ENCODE results near the gene TNF.
A peak's percentile ranks its signal among the peaks of the same experiment; 100 is the strongest.
"Not testable (repeated sequence)": the region's sequence is repeated elsewhere in the genome, so short reads cannot be mapped to it uniquely, and the experiment has no call there.

Gene TNF

DNA sequence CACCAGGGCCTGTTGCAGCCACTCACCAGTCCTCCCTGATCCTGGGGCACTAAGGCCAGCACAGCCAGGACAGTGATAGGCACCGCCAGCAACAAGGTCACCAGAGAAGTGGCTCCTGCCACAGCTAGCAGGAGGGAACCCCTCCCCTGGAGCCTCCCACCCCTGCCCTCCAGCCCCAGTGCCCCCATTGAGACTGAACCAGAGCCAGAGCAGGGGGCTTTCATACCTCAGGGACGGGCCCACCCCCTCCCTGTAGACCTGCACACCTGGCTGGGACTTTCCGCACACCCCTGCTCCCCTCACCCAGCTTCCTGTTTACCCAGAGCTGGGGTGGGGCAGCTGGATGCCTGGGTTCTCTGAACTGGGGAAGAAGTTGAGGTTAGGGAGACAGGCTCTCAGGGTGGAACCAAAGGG is 6.9 kb downstream of the TNF start, which contains the start of gene LTB:
LTB (minus strand) TSS at position 195 of the 414 bp plus-strand sequence; CDS start at position 188, 7 bp downstream.
- peak within 1 kb of the TSS; percentile 86 for H3K4me3 ChIP-seq (replicated peaks; ENCODE audit: low read depth, low read length)
- TF ChIP-seq, protein P1, sequence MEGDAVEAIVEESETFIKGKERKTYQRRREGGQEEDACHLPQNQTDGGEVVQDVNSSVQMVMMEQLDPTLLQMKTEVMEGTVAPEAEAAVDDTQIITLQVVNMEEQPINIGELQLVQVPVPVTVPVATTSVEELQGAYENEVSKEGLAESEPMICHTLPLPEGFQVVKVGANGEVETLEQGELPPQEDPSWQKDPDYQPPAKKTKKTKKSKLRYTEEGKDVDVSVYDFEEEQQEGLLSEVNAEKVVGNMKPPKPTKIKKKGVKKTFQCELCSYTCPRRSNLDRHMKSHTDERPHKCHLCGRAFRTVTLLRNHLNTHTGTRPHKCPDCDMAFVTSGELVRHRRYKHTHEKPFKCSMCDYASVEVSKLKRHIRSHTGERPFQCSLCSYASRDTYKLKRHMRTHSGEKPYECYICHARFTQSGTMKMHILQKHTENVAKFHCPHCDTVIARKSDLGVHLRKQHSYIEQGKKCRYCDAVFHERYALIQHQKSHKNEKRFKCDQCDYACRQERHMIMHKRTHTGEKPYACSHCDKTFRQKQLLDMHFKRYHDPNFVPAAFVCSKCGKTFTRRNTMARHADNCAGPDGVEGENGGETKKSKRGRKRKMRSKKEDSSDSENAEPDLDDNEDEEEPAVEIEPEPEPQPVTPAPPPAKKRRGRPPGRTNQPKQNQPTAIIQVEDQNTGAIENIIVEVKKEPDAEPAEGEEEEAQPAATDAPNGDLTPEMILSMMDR (IDR thresholded peaks at IDR 0.05; ENCODE audit: low read length, missing control alignments) = no peak
- DNase-seq (ENCODE audit: low read depth) = no peak

DNA sequence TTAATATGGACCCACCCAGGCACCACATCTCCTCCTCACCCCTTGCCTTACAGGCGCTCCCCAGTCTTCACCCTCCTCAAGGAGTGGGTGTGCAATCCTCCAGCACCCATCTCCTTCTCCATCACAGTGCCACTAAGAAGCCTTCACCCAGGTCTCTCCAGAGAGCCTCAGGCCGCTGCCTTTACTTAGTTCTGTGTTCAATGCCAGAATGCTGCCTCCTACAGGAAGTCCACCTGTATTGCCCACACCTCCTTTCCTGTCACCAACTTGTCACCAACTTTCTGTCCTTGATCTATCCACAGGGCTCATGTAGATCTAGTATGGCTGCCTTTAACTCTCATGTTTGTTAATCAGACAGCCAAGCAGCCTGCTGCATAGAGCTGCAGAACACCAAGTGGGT is 10.1 kb downstream of the TNF start:
- TF ChIP-seq, protein P1 (IDR thresholded peaks at IDR 0.05; ENCODE audit: low read length, missing control alignments) = peak; percentile 20
- DNase-seq (ENCODE audit: low read depth) = no peak
- H3K4me3 ChIP-seq (replicated peaks; ENCODE audit: low read depth, low read length) = no peak overlapping the region

DNA sequence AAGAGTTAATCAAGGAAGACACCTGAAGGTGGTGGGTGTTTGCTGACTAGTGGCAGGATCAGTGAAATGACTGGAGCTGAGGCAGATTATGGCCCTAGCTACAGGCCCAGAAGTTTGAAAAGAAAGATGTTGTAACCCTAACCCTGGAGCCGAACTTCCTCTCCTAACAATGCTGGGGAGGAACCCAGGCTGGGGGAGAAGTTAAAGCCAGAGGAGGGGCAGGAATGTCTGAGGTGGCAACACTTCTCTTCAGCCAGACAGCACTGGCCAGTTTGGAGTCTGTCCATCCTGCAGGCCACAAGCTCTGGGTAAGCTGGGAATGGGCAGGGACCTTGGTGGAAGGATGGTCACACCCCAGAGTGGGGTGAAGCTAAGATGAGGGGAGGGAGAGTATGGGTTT is 10.6 kb downstream of the TNF start, which contains the start of gene LST1:
LST1 (plus strand) TSS at position 270 of the 400 bp plus-strand sequence. CDS start 1,023 bp downstream, outside the sequence.
- DNase-seq (ENCODE audit: low read depth) = peak; percentile 46
- TF ChIP-seq, protein P1 (IDR thresholded peaks at IDR 0.05; ENCODE audit: low read length, missing control alignments) = no peak
- H3K4me3 ChIP-seq (replicated peaks; ENCODE audit: low read depth, low read length) = no peak within 1 kb of the TSS

DNA sequence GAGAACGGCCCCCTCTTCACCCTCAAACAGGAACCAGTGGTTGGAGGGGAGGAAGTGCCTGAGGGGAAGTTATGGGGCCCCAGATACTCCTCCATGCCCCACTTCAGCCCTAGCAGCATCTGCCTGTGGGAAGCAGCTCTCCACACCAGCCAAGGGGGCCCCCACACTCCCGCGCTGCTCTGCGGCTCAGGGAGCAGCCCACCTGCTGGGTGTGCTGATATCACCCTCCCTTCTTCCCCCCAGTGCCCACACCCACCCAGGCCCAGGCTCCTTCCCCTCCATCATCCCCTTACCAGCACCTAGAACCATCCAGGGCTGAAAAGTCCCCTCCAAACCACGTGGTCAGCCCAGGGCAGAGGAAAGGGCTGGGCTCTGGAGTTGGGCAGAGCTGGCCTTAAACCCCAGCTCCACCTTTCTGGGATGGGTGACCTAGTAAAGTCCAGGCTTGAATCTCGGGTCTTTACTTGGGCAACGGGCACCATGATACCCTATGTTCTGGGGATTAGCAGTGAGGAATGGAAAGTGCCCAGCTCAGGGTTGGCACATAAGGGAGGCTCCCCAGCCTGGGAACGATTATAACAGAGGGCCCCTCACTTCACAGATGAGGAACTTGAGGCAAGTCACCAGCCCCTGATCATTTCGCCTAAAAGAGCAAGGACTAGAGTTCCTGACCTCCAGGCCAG is 11.4 kb downstream of the TNF start:
- DNase-seq (ENCODE audit: low read depth) = no peak
- TF ChIP-seq, protein P1 (IDR thresholded peaks at IDR 0.05; ENCODE audit: low read length, missing control alignments) = no peak
- H3K4me3 ChIP-seq (replicated peaks; ENCODE audit: low read depth, low read length) = no peak overlapping the region

DNA sequence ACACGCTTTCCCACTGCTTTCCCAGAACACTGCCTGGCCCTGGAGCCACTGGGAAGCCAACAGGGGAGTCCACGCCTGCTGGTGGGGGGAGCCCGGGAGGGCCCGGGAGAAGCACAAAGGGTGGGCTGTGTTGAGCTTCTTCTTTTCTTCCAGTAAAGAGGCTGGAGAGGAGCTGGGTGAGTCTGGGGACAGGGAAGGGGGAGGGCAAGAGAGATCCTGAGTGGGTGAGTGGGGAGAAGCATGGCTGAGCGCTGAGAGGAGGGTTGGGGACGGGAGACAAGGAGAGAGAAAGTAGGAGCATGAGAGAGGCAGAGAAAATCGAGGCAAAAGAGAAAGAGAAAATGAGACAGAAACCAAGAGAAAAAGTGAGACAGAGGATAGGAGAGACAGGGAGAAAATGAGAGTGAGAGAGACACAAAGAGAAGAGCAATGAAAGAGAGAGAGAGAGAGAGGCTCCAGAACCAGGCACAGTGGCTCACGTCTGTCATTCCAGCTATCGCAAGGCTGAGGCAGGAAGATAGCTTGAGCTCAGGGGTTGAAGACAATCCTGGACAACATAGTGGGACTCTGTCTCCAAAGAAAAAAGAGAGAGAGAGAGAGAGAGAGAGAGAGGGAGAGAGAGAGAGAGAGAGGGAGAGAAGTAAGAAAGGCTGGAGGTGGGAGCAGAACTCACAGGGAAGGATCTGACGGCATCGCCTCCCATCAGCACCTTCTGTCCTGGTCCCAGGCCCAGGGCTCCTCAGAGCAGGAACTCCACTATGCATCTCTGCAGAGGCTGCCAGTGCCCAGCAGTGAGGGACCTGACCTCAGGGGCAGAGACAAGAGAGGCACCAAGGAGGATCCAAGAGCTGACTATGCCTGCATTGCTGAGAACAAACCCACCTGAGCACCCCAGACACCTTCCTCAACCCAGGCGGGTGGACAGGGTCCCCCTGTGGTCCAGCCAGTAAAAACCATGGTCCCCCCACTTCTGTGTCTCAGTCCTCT is 12.7 kb downstream of the TNF start:
- no peak for DNase-seq (ENCODE audit: low read depth)
- TF ChIP-seq, protein P1 (IDR thresholded peaks at IDR 0.05; ENCODE audit: low read length, missing control alignments) = no peak
- no peak overlapping the region for H3K4me3 ChIP-seq (replicated peaks; ENCODE audit: low read depth, low read length)

DNA sequence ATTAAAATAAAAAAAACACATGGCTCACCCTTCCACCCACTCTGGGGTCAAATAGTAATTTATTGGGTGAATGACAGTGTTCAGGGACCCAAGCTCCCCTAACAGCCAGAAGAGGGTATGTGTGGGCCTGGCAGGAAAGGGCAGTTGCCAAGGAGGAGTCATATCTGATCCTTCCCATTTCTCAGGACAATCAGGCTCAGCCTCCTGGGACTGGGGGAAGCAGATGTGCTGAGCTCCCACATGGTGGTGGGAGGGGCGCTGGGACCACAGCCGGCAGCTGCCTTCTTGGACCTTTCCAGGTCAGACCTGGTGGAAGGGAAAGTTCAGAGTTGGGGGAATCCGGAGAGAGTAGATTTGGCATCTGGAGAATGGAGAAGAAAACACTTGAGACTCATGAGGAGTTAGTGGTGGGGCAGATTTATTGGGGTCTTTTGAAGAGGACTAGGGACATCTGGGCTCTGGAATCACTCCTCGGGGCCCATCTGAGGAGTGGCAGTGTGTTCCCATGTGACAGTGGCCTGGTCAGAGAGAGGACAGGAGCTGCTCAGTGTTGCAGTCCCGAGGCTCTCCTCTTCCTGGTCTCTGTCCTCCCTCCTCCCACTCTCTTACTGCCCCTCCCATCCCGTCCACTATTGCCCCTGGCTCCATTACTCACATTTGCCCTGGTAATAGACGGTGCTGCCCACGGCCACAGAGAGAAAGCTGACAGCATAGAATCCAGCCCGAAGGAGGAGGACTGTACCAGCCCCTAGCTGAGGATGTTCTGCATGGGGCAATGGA is 13.7 kb downstream of the TNF start:
- H3K4me3 ChIP-seq (replicated peaks; ENCODE audit: low read depth, low read length) = no peak overlapping the region
- no peak for DNase-seq (ENCODE audit: low read depth)
- TF ChIP-seq, protein P1 (IDR thresholded peaks at IDR 0.05; ENCODE audit: low read length, missing control alignments) = no peak

DNA sequence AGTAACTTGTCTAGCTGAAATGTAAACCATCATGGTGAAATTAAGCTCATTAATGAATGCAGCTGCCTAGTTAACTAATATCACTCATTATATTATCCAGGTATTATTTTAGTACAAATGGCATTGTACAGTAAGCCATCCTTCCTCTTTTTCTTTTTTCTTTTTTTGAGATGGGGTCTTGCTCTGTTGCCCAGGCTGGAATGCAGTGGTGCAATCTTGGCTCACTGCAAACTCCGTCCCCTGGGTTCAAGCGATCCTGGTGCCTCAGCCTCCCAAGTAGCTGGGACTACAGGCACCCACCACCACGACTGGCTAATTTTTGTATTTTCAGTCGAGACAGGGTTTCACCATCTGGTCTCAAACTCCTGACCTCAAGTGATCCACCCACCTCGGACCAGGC is 15.3 kb downstream of the TNF start:
- not testable (repeated sequence) for DNase-seq (ENCODE audit: low read depth); H3K4me3 ChIP-seq (replicated peaks; ENCODE audit: low read depth, low read length)

Data from fibroblast of pulmonary artery (primary cell).